A549 (cell line): Measurements from ENCODE around the gene SSX2IP.
"Not testable (repeated sequence)": the region's sequence is repeated elsewhere in the genome, so short reads cannot be mapped to it uniquely, and the experiment has no call there.

ENCODE experiments used
- EP300 ChIP-seq, 2 experiments: fragments of >200 bp; sonication (Bioruptor Twin); formaldehyde crosslinking; IDR thresholded peaks; 2 replicates in 1 of 2; 3 replicates in 1 of 2; pipeline ENCODE4 v1.6.1; 2016 to 2017
- HDAC2 ChIP-seq: fragments of 200-600 bp; sonication (generic); IDR thresholded peaks from 2 replicates; pipeline ENCODE4 v1.6.1; 2016
- MAZ ChIP-seq: fragments of 150-350 bp; IDR thresholded peaks from 2 replicates; pipeline ENCODE4 v1.6.1; 2014; ENCODE audit warnings: antibody characterized with exemption, low read depth, low read length, borderline replicate concordance
- PHF8 ChIP-seq: fragments of 200-600 bp; sonication (generic); IDR thresholded peaks from 2 replicates; pipeline ENCODE4 v1.6.1; 2016; ENCODE audit warnings: low read depth, mild to moderate bottlenecking, antibody characterized with exemption, moderate library complexity, borderline replicate concordance
- POLR2A ChIP-seq: IDR thresholded peaks from 2 replicates; pipeline ENCODE4 v1.6.1; 2012; ENCODE audit warnings: mild to moderate bottlenecking, low read length
- RFX5 ChIP-seq: fragments of 450-650 bp; IDR thresholded peaks from 2 replicates; pipeline ENCODE4 v1.7.1; 2014; ENCODE audit warnings: antibody characterized with exemption, mild to moderate bottlenecking, moderate library complexity
- TF ChIP-seq, protein P1 (sequence below): fragments of >200 bp; sonication (Bioruptor Twin); formaldehyde crosslinking; IDR thresholded peaks from 3 replicates; pipeline ENCODE4 v1.5.1; 2016

GRCh38 chr1:84639731-84640130, 50.5 kb downstream of the SSX2IP start:
- TF ChIP-seq RFX5; HDAC2; POLR2A; PHF8; MAZ; EP300 (IDR thresholded peaks at IDR 0.05): not testable (repeated sequence)
- TF ChIP-seq, protein P1, sequence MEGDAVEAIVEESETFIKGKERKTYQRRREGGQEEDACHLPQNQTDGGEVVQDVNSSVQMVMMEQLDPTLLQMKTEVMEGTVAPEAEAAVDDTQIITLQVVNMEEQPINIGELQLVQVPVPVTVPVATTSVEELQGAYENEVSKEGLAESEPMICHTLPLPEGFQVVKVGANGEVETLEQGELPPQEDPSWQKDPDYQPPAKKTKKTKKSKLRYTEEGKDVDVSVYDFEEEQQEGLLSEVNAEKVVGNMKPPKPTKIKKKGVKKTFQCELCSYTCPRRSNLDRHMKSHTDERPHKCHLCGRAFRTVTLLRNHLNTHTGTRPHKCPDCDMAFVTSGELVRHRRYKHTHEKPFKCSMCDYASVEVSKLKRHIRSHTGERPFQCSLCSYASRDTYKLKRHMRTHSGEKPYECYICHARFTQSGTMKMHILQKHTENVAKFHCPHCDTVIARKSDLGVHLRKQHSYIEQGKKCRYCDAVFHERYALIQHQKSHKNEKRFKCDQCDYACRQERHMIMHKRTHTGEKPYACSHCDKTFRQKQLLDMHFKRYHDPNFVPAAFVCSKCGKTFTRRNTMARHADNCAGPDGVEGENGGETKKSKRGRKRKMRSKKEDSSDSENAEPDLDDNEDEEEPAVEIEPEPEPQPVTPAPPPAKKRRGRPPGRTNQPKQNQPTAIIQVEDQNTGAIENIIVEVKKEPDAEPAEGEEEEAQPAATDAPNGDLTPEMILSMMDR: not testable (repeated sequence)
